Adipocyte (in vitro differentiated cells): Measurements from ENCODE around the gene PTGER1.

Source experiments
- DNase-seq: peaks from one replicate; pipeline ENCODE4 v3.0.0-alpha.2; 2015; ENCODE audit warnings: low read depth
- H3K27me3 ChIP-seq: replicated peaks from 2 replicates; pipeline ENCODE4 v1.7.0; 2013; ENCODE audit warnings: mild to moderate bottlenecking, low read length, moderate library complexity; ENCODE audit not compliant: control insufficient read depth, insufficient read depth
- H3K36me3 ChIP-seq: 2 replicates; pipeline ENCODE4 v1.7.0; 2013; ENCODE audit warnings: low read length, mild to moderate bottlenecking, moderate library complexity; ENCODE audit not compliant: control insufficient read depth, insufficient read depth, severe bottlenecking
- H3K4me1 ChIP-seq: 2 replicates; pipeline ENCODE4 v1.7.0; 2013; ENCODE audit warnings: mild to moderate bottlenecking, low read length, moderate library complexity; ENCODE audit not compliant: control insufficient read depth, insufficient read depth
- H3K4me3 ChIP-seq: 2 replicates; pipeline ENCODE4 v1.7.0; 2013; ENCODE audit warnings: mild to moderate bottlenecking, low read length, moderate library complexity
- H3K9ac ChIP-seq: 2 replicates; pipeline ENCODE4 v1.7.0; 2013; ENCODE audit warnings: mild to moderate bottlenecking, low read length, moderate library complexity
- H3K9me3 ChIP-seq: 2 replicates; pipeline ENCODE4 v1.7.0; 2013; ENCODE audit warnings: mild to moderate bottlenecking, low read length, moderate library complexity; ENCODE audit not compliant: control insufficient read depth

Gene PTGER1, protein sequence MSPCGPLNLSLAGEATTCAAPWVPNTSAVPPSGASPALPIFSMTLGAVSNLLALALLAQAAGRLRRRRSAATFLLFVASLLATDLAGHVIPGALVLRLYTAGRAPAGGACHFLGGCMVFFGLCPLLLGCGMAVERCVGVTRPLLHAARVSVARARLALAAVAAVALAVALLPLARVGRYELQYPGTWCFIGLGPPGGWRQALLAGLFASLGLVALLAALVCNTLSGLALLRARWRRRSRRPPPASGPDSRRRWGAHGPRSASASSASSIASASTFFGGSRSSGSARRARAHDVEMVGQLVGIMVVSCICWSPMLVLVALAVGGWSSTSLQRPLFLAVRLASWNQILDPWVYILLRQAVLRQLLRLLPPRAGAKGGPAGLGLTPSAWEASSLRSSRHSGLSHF

DNA sequence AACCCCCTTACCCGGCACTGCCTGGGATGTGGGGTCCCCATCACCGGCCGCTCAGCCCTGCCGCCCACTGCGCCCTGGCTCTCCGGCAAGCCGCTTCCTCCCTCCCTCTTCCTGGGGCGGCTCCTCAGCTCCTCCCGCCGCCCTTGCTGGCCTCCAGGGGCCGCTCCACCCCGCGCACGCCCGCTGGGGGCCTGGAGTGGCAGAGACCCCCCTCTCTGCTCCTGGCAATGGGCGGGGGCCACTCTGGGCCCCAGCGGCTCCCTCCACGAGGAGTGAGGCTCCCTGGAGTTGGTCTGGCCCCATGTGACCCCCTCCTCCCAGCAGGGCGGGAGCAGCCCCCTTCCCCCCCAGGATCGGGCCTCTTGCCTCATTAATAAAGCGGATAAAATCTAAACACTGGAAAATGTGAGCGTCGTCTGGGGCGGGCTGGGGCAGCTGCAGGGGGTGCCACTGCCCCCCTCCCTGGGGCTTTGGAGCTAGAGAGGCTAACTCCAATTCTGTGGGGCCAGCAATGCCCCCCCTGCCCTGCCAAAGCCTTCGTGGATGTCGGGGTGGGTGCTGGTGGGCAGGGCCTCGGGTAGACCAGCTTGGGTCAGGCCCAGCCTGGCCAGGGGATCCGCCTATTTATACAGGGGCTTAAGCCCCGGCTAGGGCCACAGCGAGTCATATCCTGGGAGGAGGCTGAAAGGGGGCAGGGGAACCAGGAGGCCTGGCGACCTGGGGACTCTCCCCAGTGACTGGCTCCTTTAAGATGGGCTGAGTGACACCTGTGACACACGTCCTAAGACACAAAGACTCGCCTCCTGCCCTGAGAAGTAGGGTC, at the start of gene PTGER1:
TSS of gene PTGER1 (minus strand) at position 104 of the 823 bp plus-strand sequence. CDS start 1,034 bp downstream, outside the sequence.
- H3K4me3 ChIP-seq = no peak within 1 kb of the TSS
- DNase-seq = peak; percentile 39

GRCh38 chr19:14520543-14520942, 45.4 kb upstream of the PTGER1 start:
- Histone ChIP-seq H3K9ac (no peak overlapping the region), H3K4me3 (no peak overlapping the region), H3K36me3 (peaks cover 10% of the 10 kb centered on the region), H3K4me1 (peaks cover 22% of the 10 kb centered on the region), H3K9me3 (no peaks in the 10 kb centered on the region), H3K27me3 (no peaks in the 10 kb centered on the region)
- DNase-seq = no peak

More for the DNA sequence above, at the start of gene PTGER1:
- no peaks in the 10 kb centered on the region for H3K27me3 ChIP-seq
- no peak within 1 kb of the TSS for H3K9ac ChIP-seq
- H3K4me1 ChIP-seq = peaks cover 13% of the 10 kb centered on the region
- H3K36me3 ChIP-seq = peaks cover 24% of the 10 kb centered on the region
- no peaks in the 10 kb centered on the region for H3K9me3 ChIP-seq

DNA sequence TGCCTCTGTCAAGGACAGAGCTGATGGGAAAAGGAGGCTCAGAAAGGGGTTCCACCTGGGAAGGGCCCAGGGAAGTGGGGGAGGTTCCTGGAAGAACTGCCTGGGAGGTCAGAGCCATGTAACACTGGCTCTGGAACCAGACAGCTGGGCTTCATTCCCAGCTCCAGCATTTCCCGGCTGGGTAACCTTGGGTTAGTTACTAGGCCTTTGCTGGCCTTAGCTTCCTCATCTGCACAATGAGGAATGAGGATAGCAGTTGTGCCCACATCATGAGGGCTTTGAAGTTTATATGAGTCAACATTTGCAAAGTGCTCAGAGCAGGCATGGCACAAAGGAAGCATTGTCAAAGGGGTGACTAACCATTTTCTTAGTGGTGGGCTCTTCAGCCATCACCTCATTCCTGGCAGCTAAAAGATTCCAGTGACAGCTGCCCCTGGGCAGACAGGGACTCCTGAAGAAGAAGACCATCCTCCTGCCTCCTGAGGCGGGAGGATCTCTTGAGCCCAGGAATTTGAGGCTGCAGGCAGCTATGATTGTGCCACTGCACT, 44.8 kb upstream of the PTGER1 start:
- peaks cover 16% of the 10 kb centered on the region for H3K36me3 ChIP-seq
- H3K4me1 ChIP-seq = peaks cover 28% of the 10 kb centered on the region
- no peaks in the 10 kb centered on the region for H3K9me3 ChIP-seq
- DNase-seq = no peak
- H3K9ac ChIP-seq = no peak overlapping the region
- no peaks in the 10 kb centered on the region for H3K27me3 ChIP-seq
- no peak overlapping the region for H3K4me3 ChIP-seq

DNA sequence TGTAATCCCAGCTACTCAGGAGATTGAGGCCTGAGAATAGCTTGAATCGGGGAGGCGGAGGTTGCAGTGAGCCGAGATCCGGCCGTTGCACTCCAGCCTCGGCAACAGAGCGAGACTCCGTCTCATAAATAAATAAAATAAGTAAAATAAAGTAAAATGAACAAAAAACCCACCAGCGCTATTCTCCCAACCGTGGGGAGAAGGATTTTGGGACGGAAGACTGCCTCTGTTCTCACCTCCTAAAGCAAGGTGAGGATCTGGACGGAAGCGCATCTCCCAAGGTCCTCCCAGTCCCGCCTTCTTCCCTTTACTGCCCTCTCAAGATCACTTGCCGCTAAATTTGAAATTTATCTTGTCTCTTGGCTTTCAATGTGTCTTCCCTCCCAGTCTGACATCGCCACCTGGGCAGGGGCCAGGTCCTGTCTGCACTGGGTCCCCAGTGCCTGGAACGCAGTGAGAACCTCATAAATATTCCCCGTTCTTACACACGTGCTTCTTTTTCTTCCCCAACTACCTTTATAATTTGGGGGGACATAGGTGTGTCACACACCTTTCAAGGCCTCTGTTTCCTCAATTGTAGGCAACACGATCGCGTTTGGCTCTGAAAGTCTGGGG, 44.2 kb upstream of the PTGER1 start:
- Histone ChIP-seq H3K4me1 (peaks cover 34% of the 10 kb centered on the region), H3K4me3 (no peak overlapping the region), H3K36me3 (peaks cover 22% of the 10 kb centered on the region), H3K9ac (no peak overlapping the region), H3K9me3 (no peaks in the 10 kb centered on the region), H3K27me3 (no peaks in the 10 kb centered on the region)
- no peak for DNase-seq

DNA sequence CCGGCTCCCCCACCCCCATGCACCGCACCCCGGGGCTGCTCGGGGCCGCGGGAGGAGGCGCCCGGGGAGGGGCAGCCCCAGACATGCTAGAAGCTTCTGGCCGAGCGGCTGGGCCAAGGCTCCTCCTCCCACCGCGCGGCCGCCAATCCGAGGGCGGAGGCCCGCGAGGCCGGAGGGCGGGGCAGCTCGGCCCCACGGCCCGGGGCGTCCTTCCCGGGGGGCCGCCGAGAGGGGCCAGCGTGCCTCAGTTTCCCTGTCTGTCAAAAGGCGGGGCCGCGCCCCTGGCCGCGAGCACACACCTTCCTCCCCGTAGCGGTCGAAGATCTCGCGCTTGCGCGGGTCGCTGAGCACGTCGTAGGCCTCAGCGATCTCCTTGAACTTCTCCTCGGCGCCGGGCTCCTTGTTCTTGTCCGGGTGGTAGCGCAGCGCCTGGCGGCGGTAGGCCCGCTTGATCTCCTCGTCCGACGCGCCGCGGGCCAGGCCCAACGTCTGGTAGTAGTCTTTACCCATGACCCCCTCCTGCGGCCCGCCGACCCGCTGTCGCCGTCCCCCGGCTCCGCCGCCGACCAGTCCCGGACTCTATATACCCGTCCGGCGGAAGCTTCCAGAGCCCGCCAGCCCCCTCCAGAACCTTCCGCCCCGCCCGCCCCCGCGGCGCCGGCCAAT, 42.8 kb upstream of the PTGER1 start, which contains the start of gene DNAJB1:
TSS of gene DNAJB1 (minus strand) at position 558 of the 666 bp plus-strand sequence. CDS start at position 510, 48 bp downstream.
- H3K36me3 ChIP-seq = peaks cover 30% of the 10 kb centered on the region
- H3K4me1 ChIP-seq = peaks cover 35% of the 10 kb centered on the region
- peak within 1 kb of the TSS; percentile 99 for H3K9ac ChIP-seq
- peak; percentile 90 for DNase-seq
- no peaks in the 10 kb centered on the region for H3K27me3 ChIP-seq
- H3K4me3 ChIP-seq = peak within 1 kb of the TSS; percentile 84
- no peaks in the 10 kb centered on the region for H3K9me3 ChIP-seq

GRCh38 chr19:14517446-14517839, 42.3 kb upstream of the PTGER1 start:
- peak; percentile 65 for DNase-seq
- peaks cover 35% of the 10 kb centered on the region for H3K4me1 ChIP-seq
- H3K36me3 ChIP-seq = peaks cover 30% of the 10 kb centered on the region
- H3K9me3 ChIP-seq = no peaks in the 10 kb centered on the region
- peak overlapping the region; percentile 84 for H3K4me3 ChIP-seq
- H3K9ac ChIP-seq = peak overlapping the region; percentile 99
- H3K27me3 ChIP-seq = no peaks in the 10 kb centered on the region

DNA sequence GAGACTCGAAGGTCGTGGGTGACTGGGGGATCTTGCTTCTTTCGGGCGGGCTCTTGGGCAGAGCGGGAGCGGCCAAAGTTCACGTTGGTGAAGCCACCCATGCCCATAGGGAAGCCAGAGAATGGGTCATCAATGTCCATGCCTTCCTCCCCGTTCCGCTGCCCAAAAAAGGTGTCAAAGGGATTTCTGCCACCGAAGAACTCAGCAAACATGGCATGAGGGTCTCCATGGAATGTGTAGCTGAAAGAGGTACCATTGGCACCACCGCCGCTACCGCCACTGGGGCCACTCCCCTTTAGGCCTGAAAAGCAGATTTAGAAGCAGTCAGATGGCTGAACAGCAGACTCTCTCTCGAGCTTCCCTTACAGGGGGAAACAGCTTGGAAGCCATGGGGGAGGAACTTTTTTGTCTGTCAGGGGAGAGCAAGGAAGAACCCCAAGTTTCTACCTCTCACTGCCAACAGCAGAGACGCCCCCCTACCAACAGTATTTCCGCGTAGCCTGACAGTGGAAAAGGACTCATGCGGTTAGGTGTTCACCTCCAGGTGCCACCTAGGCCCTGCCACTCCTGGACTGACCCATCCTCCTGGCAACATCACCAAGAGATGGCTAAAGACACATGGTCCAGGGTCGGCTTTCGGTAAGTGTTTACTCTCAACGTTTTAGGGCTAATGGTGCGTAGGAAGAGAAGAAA, 41.7 kb upstream of the PTGER1 start:
- H3K4me3 ChIP-seq = peak overlapping the region; percentile 84
- H3K9me3 ChIP-seq = no peaks in the 10 kb centered on the region
- peak overlapping the region; percentile 99 for H3K9ac ChIP-seq
- H3K36me3 ChIP-seq = peaks cover 30% of the 10 kb centered on the region
- H3K27me3 ChIP-seq = no peaks in the 10 kb centered on the region
- peaks cover 35% of the 10 kb centered on the region for H3K4me1 ChIP-seq
- no peak for DNase-seq

DNA sequence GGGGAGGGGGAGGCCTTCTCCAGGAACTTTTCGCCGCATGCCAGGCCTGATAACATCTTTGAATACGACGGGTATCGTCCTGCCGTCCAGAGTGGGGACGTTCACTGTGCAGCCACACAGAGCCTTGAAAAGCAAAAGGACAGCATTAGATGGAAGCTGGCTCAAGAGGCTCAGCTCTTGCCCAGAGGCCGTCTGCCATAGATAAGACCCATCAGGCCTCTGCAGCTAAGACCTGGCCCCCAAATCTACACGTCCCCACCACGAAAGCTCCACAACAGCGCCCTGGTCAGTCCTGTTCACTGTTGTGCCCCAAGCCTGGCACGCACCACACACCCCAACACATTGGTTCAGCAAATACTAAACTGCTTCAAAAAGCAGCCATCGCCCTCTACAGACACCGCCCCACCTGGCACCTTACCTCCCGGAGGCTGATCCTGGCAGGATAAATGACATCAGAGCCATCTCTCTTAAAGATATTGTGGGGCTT, 40.9 kb upstream of the PTGER1 start:
- Histone ChIP-seq H3K36me3 (peaks cover 30% of the 10 kb centered on the region), H3K4me1 (peaks cover 39% of the 10 kb centered on the region), H3K9ac (peak overlapping the region; percentile 99), H3K9me3 (no peaks in the 10 kb centered on the region), H3K27me3 (no peaks in the 10 kb centered on the region), H3K4me3 (peak overlapping the region; percentile 84)
- no peak for DNase-seq

DNA sequence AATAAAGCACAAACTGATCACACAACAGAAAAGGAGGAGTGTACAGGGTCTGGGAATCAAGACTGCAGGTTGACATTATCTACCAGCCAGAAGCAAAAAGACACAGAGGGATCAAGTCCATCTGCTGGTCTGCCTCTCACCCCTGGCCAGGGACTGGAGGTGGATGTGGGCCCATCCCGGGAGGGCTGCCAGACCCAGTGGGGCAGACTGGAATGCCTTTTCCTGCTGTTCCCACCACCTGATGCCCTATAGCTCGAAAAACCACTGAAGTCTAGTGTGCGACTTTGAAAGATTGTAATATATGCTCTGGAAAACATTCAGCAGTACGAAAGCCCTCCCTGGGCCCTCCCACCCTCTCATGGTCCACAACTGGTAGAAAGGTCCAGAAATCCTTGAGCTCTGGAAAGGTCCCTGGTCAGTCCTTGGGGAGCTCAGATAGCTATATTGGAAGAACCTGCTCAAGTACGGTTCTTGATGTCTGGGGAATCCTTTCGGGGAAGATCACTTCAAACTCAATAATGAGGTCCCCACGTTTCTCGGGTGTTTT, 40.4 kb upstream of the PTGER1 start:
- H3K27me3 ChIP-seq = no peaks in the 10 kb centered on the region
- H3K9ac ChIP-seq = peak overlapping the region; percentile 99
- H3K4me1 ChIP-seq = peaks cover 40% of the 10 kb centered on the region
- peak overlapping the region; percentile 84 for H3K4me3 ChIP-seq
- no peaks in the 10 kb centered on the region for H3K9me3 ChIP-seq
- DNase-seq = no peak
- H3K36me3 ChIP-seq = peaks cover 30% of the 10 kb centered on the region
